OCI-LY3 (cell line): ENCODE results near the gene STAM2.

ENCODE experiments used
- EZH2phosphoT487 ChIP-seq: fragments of 200-600 bp; shearing (Covaris generic); IDR thresholded peaks from 2 replicates; pipeline ENCODE4 v1.6.1; 2018; ENCODE audit warnings: antibody characterized with exemption, mixed run types, low read depth
- TF ChIP-seq, protein P1 (sequence below): fragments of 200-600, 300-600 bp; sonication (generic); IDR thresholded peaks from 2 replicates; pipeline ENCODE4 v1.5.1; 2014; ENCODE audit warnings: antibody characterized with exemption, low read length, low read depth

GRCh38 chr2:152100961-152101360 is 74.6 kb downstream of the STAM2 start:
- TF ChIP-seq, protein P1, sequence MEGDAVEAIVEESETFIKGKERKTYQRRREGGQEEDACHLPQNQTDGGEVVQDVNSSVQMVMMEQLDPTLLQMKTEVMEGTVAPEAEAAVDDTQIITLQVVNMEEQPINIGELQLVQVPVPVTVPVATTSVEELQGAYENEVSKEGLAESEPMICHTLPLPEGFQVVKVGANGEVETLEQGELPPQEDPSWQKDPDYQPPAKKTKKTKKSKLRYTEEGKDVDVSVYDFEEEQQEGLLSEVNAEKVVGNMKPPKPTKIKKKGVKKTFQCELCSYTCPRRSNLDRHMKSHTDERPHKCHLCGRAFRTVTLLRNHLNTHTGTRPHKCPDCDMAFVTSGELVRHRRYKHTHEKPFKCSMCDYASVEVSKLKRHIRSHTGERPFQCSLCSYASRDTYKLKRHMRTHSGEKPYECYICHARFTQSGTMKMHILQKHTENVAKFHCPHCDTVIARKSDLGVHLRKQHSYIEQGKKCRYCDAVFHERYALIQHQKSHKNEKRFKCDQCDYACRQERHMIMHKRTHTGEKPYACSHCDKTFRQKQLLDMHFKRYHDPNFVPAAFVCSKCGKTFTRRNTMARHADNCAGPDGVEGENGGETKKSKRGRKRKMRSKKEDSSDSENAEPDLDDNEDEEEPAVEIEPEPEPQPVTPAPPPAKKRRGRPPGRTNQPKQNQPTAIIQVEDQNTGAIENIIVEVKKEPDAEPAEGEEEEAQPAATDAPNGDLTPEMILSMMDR: no peak
- no peak for TF ChIP-seq EZH2phosphoT487
